Central memory CD8-positive, alpha-beta T cell (primary cell): Measurements from ENCODE around the gene FRMD4A.

Source experiments
- ATAC-seq: fragments of 150-1000 bp; cut with Tn5 transposase; replicated peaks from 2 replicates; pipeline ENCODE4 v1.10.0; 2022; ENCODE audit warnings: mild to moderate bottlenecking, moderate FRiP score, moderate number of reproducible peaks; ENCODE audit not compliant: poor library complexity, severe bottlenecking; ENCODE audit errors: extremely low read depth
- DNase-seq, 2 donors: peaks; one replicate each; pipeline ENCODE4 v3.0.0; 2021; ENCODE audit warnings: low spot score in 2 of 2
- H3K27ac Mint-ChIP-seq: one replicate; pipeline ENCODE4 v1.8.0; 2022; ENCODE audit warnings: low read depth, mild to moderate bottlenecking, moderate library complexity, mixed read lengths
- H3K27me3 Mint-ChIP-seq: one replicate; pipeline ENCODE4 v1.8.0; 2022; ENCODE audit warnings: mixed read lengths
- H3K36me3 Mint-ChIP-seq: one replicate; pipeline ENCODE4 v1.8.0; 2022; ENCODE audit warnings: mild to moderate bottlenecking, moderate library complexity, mixed read lengths; ENCODE audit not compliant: insufficient read depth
- H3K4me1 Mint-ChIP-seq: one replicate; pipeline ENCODE4 v1.8.0; 2022; ENCODE audit warnings: mixed read lengths
- H3K4me3 Mint-ChIP-seq: one replicate; pipeline ENCODE4 v1.8.0; 2022; ENCODE audit warnings: mild to moderate bottlenecking, moderate library complexity, mixed read lengths
- H3K9me3 Mint-ChIP-seq: one replicate; pipeline ENCODE4 v1.8.0; 2022; ENCODE audit warnings: mixed read lengths

Gene FRMD4A

GRCh38 chr10:14360961-14361360, 30.2 kb upstream of the FRMD4A start:
- no peaks in the 10 kb centered on the region for H3K9me3 Mint-ChIP-seq
- no peak for DNase-seq
- no peak overlapping the region for H3K27ac Mint-ChIP-seq
- no peak for ATAC-seq
- H3K27me3 Mint-ChIP-seq = peaks cover 54% of the 10 kb centered on the region
- no peaks in the 10 kb centered on the region for H3K4me1 Mint-ChIP-seq
- no peaks in the 10 kb centered on the region for H3K36me3 Mint-ChIP-seq
- H3K4me3 Mint-ChIP-seq = no peak overlapping the region

- Mint-ChIP-seq H3K27ac (no peak overlapping the region), H3K27me3 (peaks cover 58% of the 10 kb centered on the region)
Observed at GRCh38 chr10:14360515-14360914, 29.8 kb upstream of the FRMD4A start.

GRCh38 chr10:14358886-14359573, 28.3 kb upstream of the FRMD4A start:
- no peaks in the 10 kb centered on the region for H3K36me3 Mint-ChIP-seq
- no peak for ATAC-seq
- no peak overlapping the region for H3K4me3 Mint-ChIP-seq
- DNase-seq = no peak
- H3K27me3 Mint-ChIP-seq = peaks cover 62% of the 10 kb centered on the region
- H3K4me1 Mint-ChIP-seq = no peaks in the 10 kb centered on the region
- no peaks in the 10 kb centered on the region for H3K9me3 Mint-ChIP-seq
- no peak overlapping the region for H3K27ac Mint-ChIP-seq

More at GRCh38 chr10:14360515-14360914, 29.8 kb upstream of the FRMD4A start:
- no peak for ATAC-seq
- Mint-ChIP-seq H3K36me3 (no peaks in the 10 kb centered on the region), H3K9me3 (no peaks in the 10 kb centered on the region), H3K4me3 (no peak overlapping the region), H3K4me1 (no peaks in the 10 kb centered on the region)
- no peak for DNase-seq

GRCh38 chr10:14356921-14357320, 26.2 kb upstream of the FRMD4A start:
- Mint-ChIP-seq H3K36me3 (no peaks in the 10 kb centered on the region), H3K4me1 (no peaks in the 10 kb centered on the region), H3K9me3 (no peaks in the 10 kb centered on the region), H3K27ac (no peak overlapping the region), H3K4me3 (no peak overlapping the region), H3K27me3 (peaks cover 41% of the 10 kb centered on the region)
- DNase-seq = no peak
- no peak for ATAC-seq

- Mint-ChIP-seq H3K4me1 (no peaks in the 10 kb centered on the region), H3K27ac (no peak overlapping the region), H3K36me3 (no peaks in the 10 kb centered on the region), H3K27me3 (peaks cover 29% of the 10 kb centered on the region), H3K9me3 (no peaks in the 10 kb centered on the region), H3K4me3 (no peak overlapping the region)
- no peak for ATAC-seq
- DNase-seq = no peak
Observed at GRCh38 chr10:14355750-14356149, 25.0 kb upstream of the FRMD4A start.

GRCh38 chr10:14353291-14353913, 22.7 kb upstream of the FRMD4A start:
- H3K9me3 Mint-ChIP-seq = no peaks in the 10 kb centered on the region
- H3K36me3 Mint-ChIP-seq = no peaks in the 10 kb centered on the region
- peaks cover 51% of the 10 kb centered on the region for H3K27me3 Mint-ChIP-seq
- no peak for DNase-seq
- no peak for ATAC-seq
- H3K4me1 Mint-ChIP-seq = no peaks in the 10 kb centered on the region
- H3K4me3 Mint-ChIP-seq = no peak overlapping the region
- no peak overlapping the region for H3K27ac Mint-ChIP-seq

- peaks cover 52% of the 10 kb centered on the region for H3K27me3 Mint-ChIP-seq
- no peak overlapping the region for H3K4me3 Mint-ChIP-seq
- ATAC-seq (no peak), DNase-seq (no peak)
- no peak overlapping the region for H3K27ac Mint-ChIP-seq
- H3K36me3 Mint-ChIP-seq = no peaks in the 10 kb centered on the region
- H3K9me3 Mint-ChIP-seq = no peaks in the 10 kb centered on the region
- H3K4me1 Mint-ChIP-seq = no peaks in the 10 kb centered on the region
Observed at GRCh38 chr10:14350006-14350405, 19.3 kb upstream of the FRMD4A start.

GRCh38 chr10:14349081-14349480, 18.4 kb upstream of the FRMD4A start:
- no peak overlapping the region for H3K27ac Mint-ChIP-seq
- ATAC-seq (no peak), DNase-seq (no peak)
- peaks cover 50% of the 10 kb centered on the region for H3K27me3 Mint-ChIP-seq
- H3K4me3 Mint-ChIP-seq = no peak overlapping the region
- H3K4me1 Mint-ChIP-seq = no peaks in the 10 kb centered on the region
- no peaks in the 10 kb centered on the region for H3K36me3 Mint-ChIP-seq
- H3K9me3 Mint-ChIP-seq = no peaks in the 10 kb centered on the region

GRCh38 chr10:14345262-14345661, 14.5 kb upstream of the FRMD4A start:
- Mint-ChIP-seq H3K4me3 (no peak overlapping the region), H3K27ac (no peak overlapping the region), H3K9me3 (no peaks in the 10 kb centered on the region), H3K27me3 (peaks cover 73% of the 10 kb centered on the region), H3K4me1 (no peaks in the 10 kb centered on the region), H3K36me3 (no peaks in the 10 kb centered on the region)
- ATAC-seq (no peak), DNase-seq (no peak)

GRCh38 chr10:14340051-14340744, 9.5 kb upstream of the FRMD4A start:
- ATAC-seq (no peak), DNase-seq (no peak)
- Mint-ChIP-seq H3K4me3 (no peak overlapping the region), H3K4me1 (no peaks in the 10 kb centered on the region), H3K36me3 (no peaks in the 10 kb centered on the region), H3K27ac (no peak overlapping the region), H3K27me3 (peaks cover 57% of the 10 kb centered on the region), H3K9me3 (no peaks in the 10 kb centered on the region)

GRCh38 chr10:14336736-14337135, 6.0 kb upstream of the FRMD4A start:
- H3K9me3 Mint-ChIP-seq = no peaks in the 10 kb centered on the region
- DNase-seq (no peak), ATAC-seq (no peak)
- H3K36me3 Mint-ChIP-seq = no peaks in the 10 kb centered on the region
- no peak overlapping the region for H3K27ac Mint-ChIP-seq
- H3K4me3 Mint-ChIP-seq = no peak overlapping the region
- peaks cover 60% of the 10 kb centered on the region for H3K27me3 Mint-ChIP-seq
- H3K4me1 Mint-ChIP-seq = no peaks in the 10 kb centered on the region

- ATAC-seq (no peak), DNase-seq (no peak)
Observed at GRCh38 chr10:14334771-14335170, 4.0 kb upstream of the FRMD4A start.

GRCh38 chr10:14333606-14334005, 2.9 kb upstream of the FRMD4A start:
- no peak overlapping the region for H3K4me3 Mint-ChIP-seq
- peaks cover 80% of the 10 kb centered on the region for H3K27me3 Mint-ChIP-seq

More at GRCh38 chr10:14334771-14335170, 4.0 kb upstream of the FRMD4A start:
- Mint-ChIP-seq H3K4me3 (no peak overlapping the region), H3K27ac (no peak overlapping the region), H3K4me1 (no peaks in the 10 kb centered on the region), H3K9me3 (no peaks in the 10 kb centered on the region), H3K36me3 (no peaks in the 10 kb centered on the region), H3K27me3 (peaks cover 68% of the 10 kb centered on the region)

More at GRCh38 chr10:14333606-14334005, 2.9 kb upstream of the FRMD4A start:
- ATAC-seq (no peak), DNase-seq (no peak)
- Mint-ChIP-seq H3K36me3 (no peaks in the 10 kb centered on the region), H3K9me3 (no peaks in the 10 kb centered on the region), H3K4me1 (no peaks in the 10 kb centered on the region), H3K27ac (no peak overlapping the region)
